Keratinocyte (primary cell): ENCODE measurements around the gene LMBR1. TPM values are rescaled to one million over a fixed set of nuclear protein-coding genes. Genes with fewer than 3 reads are reported as not detected.
"Not testable (repeated sequence)": the region's sequence is repeated elsewhere in the genome, so short reads cannot be mapped to it uniquely, and the experiment has no call there.

Experiments used
- DNase-seq: peaks from one replicate; pipeline ENCODE4 v3.0.0-alpha.2; 2011; ENCODE audit warnings: low read depth, missing footprints, low spot score
- FAIRE-seq: peaks from 2 replicates; lab custom pipeline; 2011; peaks lifted over from hg19 to GRCh38; lab: Jason Lieb, UNC
- H2AFZ ChIP-seq: 2 replicates; pipeline ENCODE4 v1.6.0; 2012; ENCODE audit warnings: low read length, control low read depth, inconsistent platforms; ENCODE audit not compliant: control insufficient read depth
- H3K27ac ChIP-seq: 2 replicates; pipeline ENCODE4 v1.5.1; 2011; ENCODE audit warnings: low read length; ENCODE audit not compliant: control insufficient read depth, insufficient read depth
- H3K27me3 ChIP-seq: 3 replicates; pipeline ENCODE4 v1.6.0; 2011; ENCODE audit warnings: low read length; ENCODE audit not compliant: control insufficient read depth, insufficient read depth; ENCODE audit errors: extremely low read depth
- H3K36me3 ChIP-seq, 2 experiments: 2 replicates in 1 of 2; 3 replicates in 1 of 2; pipeline ENCODE4 v1.5.1; 2011; ENCODE audit warnings: low read length in 2 of 2, mild to moderate bottlenecking in 1 of 2; ENCODE audit not compliant: control insufficient read depth in 2 of 2, insufficient read depth in 2 of 2; ENCODE audit errors: extremely low read depth in 1 of 2
- H3K4me1 ChIP-seq: 3 replicates; pipeline ENCODE4 v1.5.1; 2011; ENCODE audit warnings: low read length; ENCODE audit not compliant: control insufficient read depth, insufficient read depth; ENCODE audit errors: extremely low read depth
- H3K4me2 ChIP-seq: 3 replicates; pipeline ENCODE4 v1.6.0; 2011; ENCODE audit warnings: low read depth, low read length; ENCODE audit not compliant: control insufficient read depth, insufficient read depth; ENCODE audit errors: extremely low read depth
- H3K4me3 ChIP-seq, 3 experiments: fragments of 200-600 bp in 1 of 3; sonication (generic) in 1 of 3; 2 replicates in 2 of 3; 3 replicates in 1 of 3; pipeline ENCODE4 v1.5.1; 2011 to 2016; ENCODE audit warnings: low read length in 3 of 3, mild to moderate bottlenecking in 3 of 3, control low read depth in 2 of 3, inconsistent platforms in 1 of 3, low read depth in 1 of 3, mixed read lengths in 1 of 3, mixed run types in 1 of 3, moderate library complexity in 1 of 3; ENCODE audit not compliant: control insufficient read depth in 2 of 3, insufficient read depth in 2 of 3; ENCODE audit errors: extremely low read depth in 1 of 3
- H3K79me2 ChIP-seq: 2 replicates; pipeline ENCODE4 v1.6.0; 2012; ENCODE audit warnings: low read length; ENCODE audit not compliant: control insufficient read depth, insufficient read depth
- H3K9ac ChIP-seq: 3 replicates; pipeline ENCODE4 v1.6.0; 2011; ENCODE audit warnings: low read length; ENCODE audit not compliant: control insufficient read depth, insufficient read depth; ENCODE audit errors: extremely low read depth
- H3K9me1 ChIP-seq: 3 replicates; pipeline ENCODE4 v1.6.0; 2011; ENCODE audit warnings: low read length; ENCODE audit not compliant: control insufficient read depth, insufficient read depth; ENCODE audit errors: extremely low read depth
- H3K9me3 ChIP-seq: 2 replicates; pipeline ENCODE4 v1.5.1; 2012; ENCODE audit warnings: low read depth, low read length; ENCODE audit not compliant: control insufficient read depth
- H4K20me1 ChIP-seq: 3 replicates; pipeline ENCODE4 v1.6.0; 2011; ENCODE audit warnings: low read length; ENCODE audit not compliant: control insufficient read depth, insufficient read depth; ENCODE audit errors: extremely low read depth
- EZH2 ChIP-seq: IDR thresholded peaks from one replicate; pipeline ENCODE4 v1.6.1; 2012; ENCODE audit warnings: inconsistent platforms, mild to moderate bottlenecking, low read length, moderate library complexity
- dilution Hi-C: fragments of 300-500 bp; cut with MboI; formaldehyde crosslinking; loops from one replicate; pipeline ENCODE4 v1.7.0; 2020; ENCODE audit warnings: low sequenced_read_pairs; ENCODE audit not compliant: extremely low pct_ligation_motif_present
- polyA plus RNA-seq, 5 experiments: library from polyadenylated mRNA; depleted of rRNA in 3 of 5; stranded (reverse) in 3 of 5; stranded (forward) in 1 of 5; unstranded in 1 of 5; fragments of >200 nt; gene quantifications; 1 replicate in 1 of 5; 2 replicates in 3 of 5; 3 replicates in 1 of 5; pipeline versions ENCODE4 v1.2.1 to v1.2.3, GENCODE V29; 2011 to 2012; ENCODE audit warnings: missing spikeins in 2 of 5, low read depth in 1 of 5, low replicate concordance in 1 of 5
- TF ChIP-seq, protein P1 (sequence below), 3 experiments: IDR thresholded peaks in 1 of 3; conservative IDR thresholded peaks in 1 of 3; optimal IDR thresholded peaks in 1 of 3; 2 replicates in 2 of 3; 3 replicates in 1 of 3; pipeline versions ENCODE3 to v1.5.1; 2011; ENCODE audit warnings: low read length in 3 of 3, mild to moderate bottlenecking in 3 of 3, moderate library complexity in 2 of 3, control low read depth in 1 of 3, inconsistent platforms in 1 of 3; ENCODE audit not compliant: insufficient read depth in 2 of 3; ENCODE audit errors: extremely low read depth in 1 of 3

LMBR1 gene
- polyA plus RNA-seq, 1 donor (not counting 4 experiments of a cell fraction or from before 2014, with no cell fraction given): 30.2 TPM

DNA sequence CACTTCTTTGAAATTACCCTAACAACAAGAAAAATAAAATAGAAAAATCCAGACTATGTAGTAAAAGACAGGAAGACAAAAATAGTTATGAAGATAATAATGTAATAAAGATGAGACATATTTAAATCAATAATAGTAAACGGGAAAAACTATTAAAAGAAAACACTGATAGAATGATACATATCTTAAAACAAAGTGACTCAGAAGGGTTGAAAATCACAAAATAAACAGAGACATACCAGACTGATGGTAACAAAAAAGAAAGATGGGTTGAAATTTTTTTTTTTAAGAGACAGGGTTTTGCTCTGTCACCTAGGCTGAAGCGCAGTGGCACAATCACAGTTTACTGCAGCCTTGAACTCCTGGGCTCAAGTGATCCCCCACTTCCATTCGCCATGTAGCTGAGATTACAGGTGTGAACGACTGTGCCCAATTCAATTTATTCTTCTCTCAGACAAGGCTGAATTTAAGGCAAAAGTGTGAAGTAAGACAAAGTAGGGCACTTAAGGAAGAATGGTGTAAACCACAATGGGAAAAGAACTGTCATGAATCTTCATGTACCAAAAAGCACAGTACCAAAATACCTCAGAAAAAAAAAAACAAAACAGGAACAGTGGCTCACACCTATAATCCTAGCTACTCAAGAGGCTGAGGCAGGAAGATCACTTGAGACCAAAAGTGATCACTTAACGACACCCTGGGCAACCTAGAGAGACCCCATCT lies 47.4 kb downstream of the LMBR1 start:
- DNase-seq (no peak), FAIRE-seq (no peak)
- Histone ChIP-seq H2AFZ (no peak overlapping the region), H3K9ac (no peak overlapping the region), H3K27ac (no peak overlapping the region), H3K9me3 (no peaks in the 10 kb centered on the region), H3K79me2 (peaks cover 41% of the 10 kb centered on the region), H3K27me3 (no peaks in the 10 kb centered on the region), H4K20me1 (no peaks in the 10 kb centered on the region), H3K36me3 (no peaks in the 10 kb centered on the region), H3K4me1 (no peaks in the 10 kb centered on the region), H3K9me1 (no peaks in the 10 kb centered on the region), H3K4me3 (no peak overlapping the region), H3K4me2 (no peak overlapping the region)
- TF ChIP-seq, protein P1, sequence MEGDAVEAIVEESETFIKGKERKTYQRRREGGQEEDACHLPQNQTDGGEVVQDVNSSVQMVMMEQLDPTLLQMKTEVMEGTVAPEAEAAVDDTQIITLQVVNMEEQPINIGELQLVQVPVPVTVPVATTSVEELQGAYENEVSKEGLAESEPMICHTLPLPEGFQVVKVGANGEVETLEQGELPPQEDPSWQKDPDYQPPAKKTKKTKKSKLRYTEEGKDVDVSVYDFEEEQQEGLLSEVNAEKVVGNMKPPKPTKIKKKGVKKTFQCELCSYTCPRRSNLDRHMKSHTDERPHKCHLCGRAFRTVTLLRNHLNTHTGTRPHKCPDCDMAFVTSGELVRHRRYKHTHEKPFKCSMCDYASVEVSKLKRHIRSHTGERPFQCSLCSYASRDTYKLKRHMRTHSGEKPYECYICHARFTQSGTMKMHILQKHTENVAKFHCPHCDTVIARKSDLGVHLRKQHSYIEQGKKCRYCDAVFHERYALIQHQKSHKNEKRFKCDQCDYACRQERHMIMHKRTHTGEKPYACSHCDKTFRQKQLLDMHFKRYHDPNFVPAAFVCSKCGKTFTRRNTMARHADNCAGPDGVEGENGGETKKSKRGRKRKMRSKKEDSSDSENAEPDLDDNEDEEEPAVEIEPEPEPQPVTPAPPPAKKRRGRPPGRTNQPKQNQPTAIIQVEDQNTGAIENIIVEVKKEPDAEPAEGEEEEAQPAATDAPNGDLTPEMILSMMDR (optimal IDR thresholded peaks at IDR 0.05 in 1 of 3, IDR thresholded peaks at IDR 0.05 in 1 of 3, conservative IDR thresholded peaks at IDR 0.05 in 1 of 3; ENCODE audit: extremely low read depth in 1 of 3, insufficient read depth in 2 of 3, low read length in 3 of 3): no peak
- no peak for TF ChIP-seq EZH2
- dilution Hi-C loops: no loop called here

DNA sequence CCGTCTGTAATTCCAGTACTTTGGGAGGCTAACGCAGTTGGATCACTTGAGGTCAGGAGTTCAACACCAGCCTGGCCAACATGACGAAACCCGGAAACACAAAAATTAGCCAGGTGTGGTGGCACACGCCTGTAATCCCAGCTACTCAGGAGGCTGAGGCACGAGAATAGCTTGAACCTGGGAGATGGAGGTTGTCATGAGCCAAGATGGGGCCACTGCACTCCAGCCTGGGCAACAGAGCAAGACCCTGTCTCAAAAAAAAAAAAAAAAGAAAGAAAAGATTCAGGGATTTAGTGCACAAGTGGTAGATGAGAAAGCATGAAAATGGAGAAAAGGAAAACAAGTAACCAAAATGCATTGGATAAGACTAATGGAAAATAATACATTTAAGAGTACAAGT lies 49.4 kb downstream of the LMBR1 start:
- H3K4me3 ChIP-seq, H3K9ac ChIP-seq, H3K27me3 ChIP-seq, H3K9me3 ChIP-seq, H3K36me3 ChIP-seq, FAIRE-seq, DNase-seq, H4K20me1 ChIP-seq, H3K27ac ChIP-seq, H3K4me1 ChIP-seq, dilution Hi-C loops, H2AFZ ChIP-seq, H3K9me1 ChIP-seq, H3K4me2 ChIP-seq: not testable (repeated sequence)
- peaks cover 38% of the 10 kb centered on the region for H3K79me2 ChIP-seq

DNA sequence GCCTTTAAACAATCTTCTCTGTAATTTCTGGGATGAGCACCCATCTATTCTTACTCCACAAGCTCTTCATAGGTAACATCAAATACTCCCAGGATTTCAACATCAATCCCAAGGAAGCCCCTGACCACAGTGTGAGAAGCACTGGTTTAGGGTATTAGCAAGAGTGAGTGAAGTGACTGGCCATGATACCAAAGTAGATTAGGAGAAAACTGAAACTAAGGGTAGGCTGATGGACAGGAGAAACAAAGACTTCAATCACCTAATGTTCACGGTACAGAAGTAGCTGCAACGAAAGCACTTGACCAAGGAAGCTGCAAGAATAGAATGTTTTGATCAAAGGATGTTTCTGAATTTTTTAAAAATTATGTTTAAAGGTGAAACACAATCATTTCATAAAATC lies 49.8 kb downstream of the LMBR1 start:
- no peaks in the 10 kb centered on the region for H3K9me3 ChIP-seq
- dilution Hi-C loops: no loop called here
- H4K20me1 ChIP-seq: no peaks in the 10 kb centered on the region
- no peaks in the 10 kb centered on the region for H3K4me1 ChIP-seq
- peaks cover 35% of the 10 kb centered on the region for H3K79me2 ChIP-seq
- H3K36me3 ChIP-seq: no peaks in the 10 kb centered on the region
- no peaks in the 10 kb centered on the region for H3K9me1 ChIP-seq
- no peak overlapping the region for H3K4me2 ChIP-seq
- H2AFZ ChIP-seq: no peak overlapping the region
- H3K9ac ChIP-seq: no peak overlapping the region
- no peak overlapping the region for H3K4me3 ChIP-seq
- FAIRE-seq (no peak), DNase-seq (no peak)
- no peaks in the 10 kb centered on the region for H3K27me3 ChIP-seq
- no peak overlapping the region for H3K27ac ChIP-seq
- TF ChIP-seq, protein P1 (optimal IDR thresholded peaks at IDR 0.05 in 1 of 3, IDR thresholded peaks at IDR 0.05 in 1 of 3, conservative IDR thresholded peaks at IDR 0.05 in 1 of 3; ENCODE audit: extremely low read depth in 1 of 3, insufficient read depth in 2 of 3, low read length in 3 of 3): no peak
- no peak for TF ChIP-seq EZH2
